Measurements from ENCODE around the gene C3orf18. TPM values are rescaled to one million over a fixed set of nuclear protein-coding genes. Genes with fewer than 3 reads are reported as not detected.

C3orf18 gene
- total RNA-seq, 1 experiment from 2014 or later = 1.3 TPM

GRCh38 chr3:50585919-50586762, 18.6 kb upstream of the C3orf18 start:
- peaks cover 18% of the 10 kb centered on the region for H3K4me1 Mint-ChIP-seq (ENCODE audit: insufficient read depth, unreplicated experiment)
- no peaks in the 10 kb centered on the region for H3K9me3 Mint-ChIP-seq (ENCODE audit: unreplicated experiment)
- no peak for DNase-seq (ENCODE audit: unreplicated experiment)
- H3K27me3 Mint-ChIP-seq (ENCODE audit: insufficient read depth, unreplicated experiment) = no peaks in the 10 kb centered on the region
- H3K4me3 Mint-ChIP-seq (ENCODE audit: unreplicated experiment) = no peak overlapping the region
- BruUV-seq (replicated peaks) = no TSS peak
- CTCF ChIA-PET = interaction anchor here (0.6 to 5.8 kb wide), 14 partner anchors 11 to 1044 kb away, joined by 3 to 71 read pairs (median 4); partner anchors contain the start of genes CISH and HEMK1
- POLR2A ChIA-PET = interaction anchor here (0.5 to 3.9 kb wide), 5 partner anchors 10 to 301 kb away, joined by 3 to 15 read pairs (median 5); partner anchors contain the start of gene HEMK1
- no peaks in the 10 kb centered on the region for H3K36me3 Mint-ChIP-seq (ENCODE audit: insufficient read depth, unreplicated experiment)
- TF ChIP-seq CTCF (IDR thresholded peaks at IDR 0.05; ENCODE audit: unreplicated experiment) = no peak
- intact Hi-C loops (cut with micrococcal nuclease) = no loop called here
- no peak overlapping the region for H3K27ac Mint-ChIP-seq (ENCODE audit: low read depth, unreplicated experiment)

- CTCF ChIA-PET = interaction anchor here (1.7 to 4.3 kb wide), 2 partner anchors 13 to 42 kb away, joined by 5 to 33 read pairs; no protein-coding TSS in a partner anchor
- Mint-ChIP-seq H3K4me3 (ENCODE audit: unreplicated experiment) (no peak overlapping the region), H3K27ac (ENCODE audit: low read depth, unreplicated experiment) (peak overlapping the region; percentile 61), H3K27me3 (ENCODE audit: insufficient read depth, unreplicated experiment) (no peaks in the 10 kb centered on the region), H3K4me1 (ENCODE audit: insufficient read depth, unreplicated experiment) (peaks cover 18% of the 10 kb centered on the region), H3K9me3 (ENCODE audit: unreplicated experiment) (no peaks in the 10 kb centered on the region), H3K36me3 (ENCODE audit: insufficient read depth, unreplicated experiment) (no peaks in the 10 kb centered on the region)
- POLR2A ChIA-PET = interaction anchor here (0.8 kb wide), 1 partner anchor 15 kb away, joined by 3 read pairs; the partner anchor contains the start of gene HEMK1
- BruUV-seq (replicated peaks) = no TSS peak
- intact Hi-C loops (cut with micrococcal nuclease) = no loop called here
- no peak for DNase-seq (ENCODE audit: unreplicated experiment)
- no peak for TF ChIP-seq CTCF (IDR thresholded peaks at IDR 0.05; ENCODE audit: unreplicated experiment)
Observed at GRCh38 chr3:50584391-50584790, 16.8 kb upstream of the C3orf18 start.

DNA sequence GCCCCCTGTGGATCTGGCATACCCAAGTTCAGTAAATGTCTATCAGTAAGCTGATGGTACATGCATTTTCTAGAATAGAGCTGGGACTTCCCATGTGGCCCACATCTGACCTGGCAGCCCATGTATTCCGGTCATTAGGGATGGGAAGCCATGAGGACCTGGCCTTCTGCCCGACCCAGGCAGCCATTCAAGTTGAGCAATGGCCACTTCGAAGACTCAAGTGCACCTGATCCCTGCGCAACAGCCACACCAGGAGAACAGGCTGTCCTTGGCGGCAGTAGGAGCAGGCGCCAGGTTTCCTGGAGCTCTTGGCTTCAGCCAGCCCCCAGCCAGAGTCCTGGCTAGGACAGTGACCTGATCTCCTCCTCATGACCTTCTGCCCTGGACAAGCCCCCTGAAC, 16.4 kb upstream of the C3orf18 start:
- H3K9me3 Mint-ChIP-seq (ENCODE audit: unreplicated experiment) = no peaks in the 10 kb centered on the region
- H3K27me3 Mint-ChIP-seq (ENCODE audit: insufficient read depth, unreplicated experiment) = no peaks in the 10 kb centered on the region
- peak overlapping the region; percentile 61 for H3K27ac Mint-ChIP-seq (ENCODE audit: low read depth, unreplicated experiment)
- peaks cover 18% of the 10 kb centered on the region for H3K4me1 Mint-ChIP-seq (ENCODE audit: insufficient read depth, unreplicated experiment)
- TF ChIP-seq CTCF (IDR thresholded peaks at IDR 0.05; ENCODE audit: unreplicated experiment) = no peak
- ChIA-PET POLR2A (interaction anchor here (0.8 to 1.4 kb wide), 2 partner anchors 15 to 18 kb away, joined by 3 read pairs; partner anchors contain the start of gene HEMK1), CTCF (interaction anchor here (0.6 to 4.3 kb wide), 4 partner anchors 12 to 370 kb away, joined by 3 to 33 read pairs (median 4); partner anchors contain the start of gene HEMK1)
- peak; percentile 45 for DNase-seq (ENCODE audit: unreplicated experiment)
- intact Hi-C loops (cut with micrococcal nuclease) = no loop called here
- H3K4me3 Mint-ChIP-seq (ENCODE audit: unreplicated experiment) = no peak overlapping the region
- no TSS peak for BruUV-seq (replicated peaks)
- H3K36me3 Mint-ChIP-seq (ENCODE audit: insufficient read depth, unreplicated experiment) = peaks cover 4% of the 10 kb centered on the region

DNA sequence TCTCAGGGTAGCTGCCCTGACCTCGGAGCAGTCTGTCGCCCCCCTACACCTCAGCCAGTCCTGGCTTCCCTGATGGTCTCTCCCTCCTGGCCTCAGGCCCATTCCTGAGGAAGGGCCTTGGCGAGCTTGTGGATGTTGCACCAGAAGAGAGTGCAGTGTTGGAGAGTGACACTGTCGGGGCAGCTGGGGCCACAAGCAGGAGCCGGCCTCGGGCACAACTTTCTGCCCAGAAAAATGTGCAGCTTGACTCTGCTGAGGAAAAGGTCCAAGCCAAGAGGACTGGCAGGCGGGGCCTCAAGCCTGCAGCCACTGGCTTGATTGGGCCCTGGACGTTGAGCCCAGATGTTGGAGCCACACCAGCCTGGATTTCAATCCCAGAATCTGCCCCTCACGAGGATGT, 14.5 kb upstream of the C3orf18 start:
- BruUV-seq (replicated peaks) = no TSS peak
- Mint-ChIP-seq H3K27me3 (ENCODE audit: insufficient read depth, unreplicated experiment) (no peaks in the 10 kb centered on the region), H3K27ac (ENCODE audit: low read depth, unreplicated experiment) (no peak overlapping the region), H3K36me3 (ENCODE audit: insufficient read depth, unreplicated experiment) (peaks cover 10% of the 10 kb centered on the region), H3K4me1 (ENCODE audit: insufficient read depth, unreplicated experiment) (peaks cover 13% of the 10 kb centered on the region), H3K4me3 (ENCODE audit: unreplicated experiment) (no peak overlapping the region), H3K9me3 (ENCODE audit: unreplicated experiment) (no peaks in the 10 kb centered on the region)
- CTCF ChIA-PET = interaction anchor here (0.6 to 4.3 kb wide), 4 partner anchors 10 to 35 kb away, joined by 3 to 33 read pairs (median 4); partner anchors contain the start of gene MAPKAPK3
- no peak for DNase-seq (ENCODE audit: unreplicated experiment)
- intact Hi-C loops (cut with micrococcal nuclease) = no loop called here
- TF ChIP-seq CTCF (IDR thresholded peaks at IDR 0.05; ENCODE audit: unreplicated experiment) = no peak
- POLR2A ChIA-PET = no interaction called here
